Astrocyte of the cerebellum (primary cell): Measurements from ENCODE around the gene GNAT2.

Experiments used
- DNase-seq: peaks from one replicate; pipeline ENCODE4 v3.0.0-alpha.2; 2011; ENCODE audit warnings: low read depth
- H3K4me3 ChIP-seq: 2 replicates; pipeline ENCODE4 v1.5.1; 2011; ENCODE audit warnings: mild to moderate bottlenecking, low read depth, low read length, moderate library complexity
- CTCF ChIP-seq: IDR thresholded peaks from 2 replicates; pipeline ENCODE4 v1.5.1; 2012; ENCODE audit warnings: low read length, low read depth, moderate library complexity, mild to moderate bottlenecking; ENCODE audit errors: missing control alignments
- in situ Hi-C: cut with HindIII; loops from 2 replicates; pipeline ENCODE4 v1.10.0; 2017; ENCODE audit warnings: low sequenced_read_pairs

The GNAT2 gene

GRCh38 chr1:109624201-109625010 lies 5.0 kb upstream of the GNAT2 start:
- DNase-seq: no peak
- in situ Hi-C loops: no loop called here
- H3K4me3 ChIP-seq: no peak overlapping the region
- TF ChIP-seq CTCF: no peak

- TF ChIP-seq CTCF: no peak
- in situ Hi-C loops: no loop called here
- no peak overlapping the region for H3K4me3 ChIP-seq
- DNase-seq: no peak
Measured at GRCh38 chr1:109623601-109624161, 4.3 kb upstream of the GNAT2 start.

GRCh38 chr1:109622895-109623294 lies 3.5 kb upstream of the GNAT2 start:
- no peak for TF ChIP-seq CTCF
- in situ Hi-C loops: no loop called here
- H3K4me3 ChIP-seq: no peak overlapping the region
- DNase-seq: no peak

GRCh38 chr1:109622137-109622892 lies 2.9 kb upstream of the GNAT2 start:
- no peak for TF ChIP-seq CTCF
- in situ Hi-C loops: no loop called here
- peak overlapping the region; percentile 91 for H3K4me3 ChIP-seq
- no peak for DNase-seq

GRCh38 chr1:109621379-109622136 lies 2.1 kb upstream of the GNAT2 start:
- in situ Hi-C loops: no loop called here
- TF ChIP-seq CTCF: no peak
- no peak for DNase-seq
- H3K4me3 ChIP-seq: peak overlapping the region; percentile 91

- in situ Hi-C loops: no loop called here
- DNase-seq: peak; percentile 72
- no peak for TF ChIP-seq CTCF
- peak overlapping the region; percentile 91 for H3K4me3 ChIP-seq
Measured at GRCh38 chr1:109620841-109621286, 1.4 kb upstream of the GNAT2 start.
